SKM-1 (cell line): ENCODE results near the gene SOX10.
A peak's percentile ranks its signal among the peaks of the same experiment; 100 is the strongest.

Experiments
- DNase-seq: peaks from one replicate; lab custom pipeline; 2025; ENCODE audit not compliant: unreplicated experiment; lab: John Stamatoyannopoulos, UW

The SOX10 gene

GRCh38 chr22:37983860-37984791 lies at the start of gene SOX10:
Gene SOX10, minus strand, starts transcription at chr22:37984555. Its CDS starts 771 bp downstream, at chr22:37983784.
- no peak for DNase-seq

GRCh38 chr22:38033522-38034277 lies 49.3 kb upstream of the SOX10 start:
- no peak for DNase-seq

- peak; percentile 23 for DNase-seq
These were observed 48.5 kb upstream of the SOX10 start for GRCh38 chr22:38032681-38033521.

- no peak for DNase-seq
These were observed 47.1 kb upstream of the SOX10 start for GRCh38 chr22:38031491-38031890.

GRCh38 chr22:38030311-38031133 lies 46.2 kb upstream of the SOX10 start:
- DNase-seq, result no peak

- DNase-seq, result no peak
These were observed 45.5 kb upstream of the SOX10 start for GRCh38 chr22:38029901-38030300.

GRCh38 chr22:38029370-38029769 lies 45.0 kb upstream of the SOX10 start:
- no peak for DNase-seq

GRCh38 chr22:38028344-38029130 lies 44.2 kb upstream of the SOX10 start:
- DNase-seq, result no peak

GRCh38 chr22:38027487-38027886 lies 43.1 kb upstream of the SOX10 start:
- DNase-seq, result no peak

GRCh38 chr22:38026130-38027111 lies 42.1 kb upstream of the SOX10 start:
- DNase-seq, result no peak

GRCh38 chr22:38025514-38025913 lies 41.2 kb upstream of the SOX10 start:
- no peak for DNase-seq

- no peak for DNase-seq
These were observed 38.7 kb upstream of the SOX10 start for GRCh38 chr22:38023045-38023444.

- no peak for DNase-seq
These were observed 36.9 kb upstream of the SOX10 start for GRCh38 chr22:38021206-38021605.

- no peak for DNase-seq
These were observed 34.8 kb upstream of the SOX10 start for GRCh38 chr22:38018938-38019827.

GRCh38 chr22:38017939-38018885 lies 33.9 kb upstream of the SOX10 start:
- no peak for DNase-seq

- DNase-seq, result no peak
These were observed 33.0 kb upstream of the SOX10 start for GRCh38 chr22:38017272-38017920.
